GM12865 (cell line): ENCODE data around the gene SYNPO2.

Source experiments
- DNase-seq: peaks from one replicate; pipeline ENCODE4 v3.0.0; 2010; ENCODE audit warnings: low read depth
- H3K4me3 ChIP-seq: 2 replicates; pipeline ENCODE4 v1.5.1; 2011; ENCODE audit warnings: mild to moderate bottlenecking, low read depth, low read length, control low read depth
- CTCF ChIP-seq: IDR thresholded peaks from 2 replicates; pipeline ENCODE4 v1.5.1; 2011; ENCODE audit warnings: low read length, control low read depth, low read depth, inconsistent platforms; ENCODE audit not compliant: insufficient read depth; ENCODE audit errors: missing control alignments

Gene SYNPO2

GRCh38 chr4:118846979-118847378 lies 41.7 kb upstream of the SYNPO2 start:
- DNase-seq = no peak
- TF ChIP-seq CTCF = no peak
- no peak overlapping the region for H3K4me3 ChIP-seq

- H3K4me3 ChIP-seq = no peak overlapping the region
- no peak for TF ChIP-seq CTCF
- DNase-seq = no peak
Observed at GRCh38 chr4:118848242-118848641, 40.4 kb upstream of the SYNPO2 start.

DNA sequence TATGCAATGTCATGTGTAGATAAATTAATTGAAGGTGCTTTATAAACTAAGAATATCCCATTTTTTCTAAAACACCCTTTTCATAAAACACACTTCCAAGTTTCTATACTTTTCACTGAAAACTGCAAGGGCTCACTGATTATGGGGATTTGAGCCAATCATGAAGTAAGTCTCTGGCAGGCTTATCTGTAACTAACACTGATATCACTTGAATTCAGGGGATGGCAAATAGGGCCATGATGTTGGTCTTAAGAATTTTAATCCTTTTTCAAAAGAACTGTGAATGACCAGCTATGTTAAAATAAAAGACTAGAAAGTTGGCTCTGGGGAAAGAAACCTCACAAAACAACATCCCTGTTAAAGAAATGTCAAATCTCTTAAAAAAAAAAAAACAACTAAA lies 39.8 kb upstream of the SYNPO2 start:
- TF ChIP-seq CTCF = no peak
- DNase-seq = no peak
- H3K4me3 ChIP-seq = no peak overlapping the region

DNA sequence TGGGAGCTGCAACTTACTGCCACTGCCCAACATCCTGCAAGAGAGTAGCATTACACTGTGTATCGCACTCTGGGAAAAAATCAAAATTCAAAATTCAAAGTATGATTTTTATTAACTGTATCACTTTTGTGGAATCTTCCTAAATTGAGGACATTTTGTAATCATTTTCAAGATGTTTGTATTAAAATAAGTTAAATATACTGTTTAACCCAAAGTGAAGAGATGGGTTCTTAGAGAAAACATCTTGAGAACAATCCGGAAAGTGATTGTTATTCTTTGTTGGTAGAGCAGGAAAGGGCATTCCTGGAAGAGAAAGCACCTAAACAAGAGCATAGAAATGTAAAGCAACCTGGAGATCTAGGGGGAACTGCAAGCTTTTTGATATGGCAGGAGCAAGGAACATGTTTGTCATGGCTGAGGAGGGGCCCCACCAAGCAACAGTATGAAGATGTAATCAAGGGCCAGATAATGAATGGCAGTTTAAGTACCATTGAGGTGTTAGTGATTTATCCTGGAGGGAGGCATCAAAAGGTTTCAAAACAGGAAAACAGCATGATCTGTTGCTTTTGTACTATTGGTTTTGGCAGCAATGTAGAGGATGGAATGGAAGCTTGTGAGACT lies 38.7 kb upstream of the SYNPO2 start:
- no peak for TF ChIP-seq CTCF
- H3K4me3 ChIP-seq = peak overlapping the region; percentile 61
- no peak for DNase-seq

DNA sequence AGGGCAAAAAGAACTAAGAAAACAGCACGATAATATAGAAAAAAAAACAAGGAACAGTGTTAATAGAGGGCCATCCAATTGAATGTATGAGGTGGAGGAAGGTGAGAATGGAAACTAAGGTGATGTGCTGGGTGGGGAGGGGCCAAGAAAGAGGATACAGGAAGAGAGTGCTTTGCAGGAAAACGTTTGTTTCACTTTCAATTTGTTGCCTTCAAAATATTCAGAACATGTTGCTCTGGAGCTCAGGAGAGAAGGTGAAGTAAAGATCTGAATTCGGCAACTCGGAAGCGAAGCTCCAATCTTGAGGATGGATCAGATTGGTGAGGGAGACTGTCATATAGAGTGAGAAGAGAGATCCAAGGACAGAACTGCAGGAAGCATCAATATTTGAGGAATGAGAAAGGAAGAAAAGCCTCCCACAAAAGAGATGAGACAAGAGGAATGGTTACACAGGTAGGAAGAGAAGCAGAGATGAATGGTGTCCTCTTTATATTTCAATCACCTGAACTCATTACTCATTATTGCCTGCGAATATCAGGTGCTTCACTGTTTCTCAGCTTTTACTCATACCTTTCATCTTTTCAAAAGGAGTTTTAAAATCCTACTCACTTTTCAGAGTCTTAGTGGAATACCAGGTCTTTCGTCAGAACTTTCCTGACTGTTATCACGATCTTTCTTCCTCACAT lies 38.0 kb upstream of the SYNPO2 start:
- peak; percentile 49 for DNase-seq
- peak overlapping the region; percentile 61 for H3K4me3 ChIP-seq
- TF ChIP-seq CTCF = no peak

DNA sequence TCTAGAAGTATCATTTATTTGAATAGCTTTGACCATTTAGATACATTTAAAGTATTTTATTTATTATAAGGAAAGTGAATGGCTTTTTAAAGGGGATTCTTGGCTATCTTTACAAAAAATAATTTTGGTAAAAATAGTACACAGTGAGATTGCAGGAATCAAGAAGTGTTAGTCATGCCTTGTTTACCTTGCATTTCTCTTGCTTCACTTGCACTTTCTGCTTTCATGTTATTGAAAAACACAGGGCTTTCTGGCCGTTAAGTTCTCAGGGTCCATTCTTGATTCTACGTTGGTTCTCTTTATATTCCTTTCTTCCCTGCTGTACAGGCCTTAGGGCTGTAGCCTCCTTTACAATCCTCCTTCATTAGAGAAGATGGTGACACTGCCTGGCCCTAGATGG lies 30.9 kb upstream of the SYNPO2 start:
- H3K4me3 ChIP-seq = no peak overlapping the region
- DNase-seq = no peak
- no peak for TF ChIP-seq CTCF

- TF ChIP-seq CTCF = no peak
- no peak for DNase-seq
- H3K4me3 ChIP-seq = no peak overlapping the region
Observed at GRCh38 chr4:118858779-118859178, 29.9 kb upstream of the SYNPO2 start.
